Stimulated activated CD4-positive, alpha-beta T cell treated with anti-CD3 and anti-CD28 coated beads, TNF-alpha, amount 100 ng/mL, for 24 hours (primary cell): ENCODE data around the gene ELL2.
"Not testable (repeated sequence)": the region's sequence is repeated elsewhere in the genome, so short reads cannot be mapped to it uniquely, and the experiment has no call there.

Experiments used
- DNase-seq, 3 experiments: peaks; one replicate each; pipeline ENCODE4 v3.0.0-alpha.2; 2020; ENCODE audit warnings: low read depth in 3 of 3

The ELL2 gene

DNA sequence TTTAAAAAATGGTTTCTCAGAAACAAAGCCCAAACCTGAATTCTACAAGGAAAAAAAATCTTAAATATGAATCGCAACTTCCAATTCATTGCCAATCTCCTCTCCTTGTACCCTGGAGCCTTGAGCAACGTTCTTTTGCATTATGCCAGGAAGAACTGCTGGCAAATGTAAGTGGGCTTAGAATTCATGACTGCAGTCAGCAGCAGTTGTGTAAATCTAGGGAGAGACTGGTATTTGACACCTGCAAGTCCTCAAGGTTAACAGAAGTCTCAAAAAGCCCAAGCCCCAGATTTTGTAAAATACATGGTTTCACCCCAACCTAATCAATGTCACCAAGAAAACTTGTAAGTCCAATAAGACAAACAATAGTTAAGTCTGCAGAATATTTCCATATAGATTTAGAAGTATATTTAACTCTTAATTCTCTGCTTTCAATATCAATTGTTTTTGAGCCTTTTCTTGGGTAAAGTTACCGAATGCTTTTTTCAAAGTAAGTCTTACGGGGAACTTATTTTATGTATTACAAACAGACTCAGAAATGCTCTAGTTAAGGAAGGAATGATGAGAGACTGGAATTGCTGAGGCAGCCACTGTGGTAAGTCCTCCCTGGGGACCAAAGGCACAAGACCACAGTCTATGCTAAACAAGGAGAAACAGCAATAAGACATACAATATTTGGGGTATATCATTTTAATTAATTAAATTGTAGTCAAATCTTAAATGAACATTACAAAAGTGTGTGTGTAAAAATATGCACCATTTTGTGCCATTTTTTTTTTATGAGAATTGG lies 31.3 kb downstream of the ELL2 start:
- no peak for DNase-seq

DNA sequence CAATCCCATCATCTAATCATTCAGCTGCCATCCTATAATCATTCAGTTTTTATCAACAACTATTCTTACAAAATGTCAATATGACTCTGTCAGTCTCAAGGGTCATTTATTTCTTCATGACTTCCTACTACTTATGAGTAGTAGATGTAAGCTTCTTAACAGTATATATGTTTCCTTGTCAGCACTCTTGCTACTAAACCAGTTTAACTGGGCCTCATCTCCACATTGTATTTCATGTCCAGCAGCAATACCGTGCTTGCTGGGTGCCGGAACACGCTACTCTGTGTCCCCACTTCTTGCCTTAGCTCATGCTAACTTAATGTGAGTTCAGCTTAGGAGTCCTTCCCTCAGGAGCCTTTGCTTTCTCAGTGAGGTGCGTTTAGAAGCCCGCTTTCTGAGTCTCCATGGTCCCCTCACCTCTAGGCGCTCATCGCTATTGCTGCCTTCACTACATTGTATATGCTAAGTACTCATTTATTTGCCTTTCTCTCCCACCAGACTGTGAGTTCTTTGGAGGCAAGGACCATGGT lies 32.9 kb downstream of the ELL2 start:
- DNase-seq, result no peak

DNA sequence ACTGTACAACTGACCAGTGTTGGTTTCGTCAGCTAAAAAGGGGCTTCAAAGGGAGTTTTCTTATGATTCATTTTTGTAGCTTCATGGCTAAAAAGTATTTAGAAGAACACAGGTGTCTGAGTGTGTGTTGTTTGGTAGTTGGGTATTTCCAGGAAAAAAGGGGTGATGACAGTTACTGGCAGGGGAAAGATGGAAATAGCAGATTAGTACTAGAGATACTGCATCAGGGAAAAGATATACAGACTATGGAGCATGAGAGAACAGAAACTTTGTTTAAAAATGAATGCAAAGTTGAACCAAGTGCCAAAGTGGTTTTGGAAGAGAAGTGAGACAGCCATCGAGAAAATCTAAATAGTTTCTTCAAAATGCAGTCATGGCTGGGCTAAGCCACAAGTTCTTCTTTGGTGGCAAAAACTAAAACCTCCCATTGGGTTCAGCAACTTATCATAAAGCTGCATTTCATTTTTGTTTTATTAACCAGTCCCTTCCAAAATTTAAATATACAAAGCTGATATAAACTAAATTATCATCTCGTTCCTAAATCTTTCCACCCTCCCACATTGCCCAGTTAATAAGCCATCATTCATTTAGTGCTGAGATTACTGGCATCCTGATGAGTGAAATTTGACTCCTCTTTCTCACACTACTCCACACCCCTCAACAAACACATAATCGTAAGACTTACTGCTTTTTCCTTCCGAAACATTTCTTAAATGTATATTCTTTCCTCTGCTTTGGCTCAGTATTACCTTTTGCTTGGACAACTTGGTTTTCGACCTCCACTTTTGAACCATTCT lies 33.5 kb downstream of the ELL2 start:
- DNase-seq, result no peak

DNA sequence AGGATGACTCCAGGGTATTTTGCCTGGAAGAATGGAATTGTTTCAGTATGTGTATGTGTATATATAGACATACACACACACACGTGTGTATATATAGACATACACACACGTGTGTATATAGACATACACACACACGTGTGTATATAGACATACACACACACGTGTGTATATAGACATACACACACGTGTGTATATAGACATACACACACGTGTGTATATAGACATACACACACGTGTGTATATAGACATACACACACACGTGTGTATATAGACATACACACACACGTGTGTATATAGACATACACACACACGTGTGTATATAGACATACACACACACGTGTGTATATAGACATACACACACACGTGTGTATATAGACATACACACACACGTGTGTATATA lies 34.4 kb downstream of the ELL2 start:
- DNase-seq, result not testable (repeated sequence)

DNA sequence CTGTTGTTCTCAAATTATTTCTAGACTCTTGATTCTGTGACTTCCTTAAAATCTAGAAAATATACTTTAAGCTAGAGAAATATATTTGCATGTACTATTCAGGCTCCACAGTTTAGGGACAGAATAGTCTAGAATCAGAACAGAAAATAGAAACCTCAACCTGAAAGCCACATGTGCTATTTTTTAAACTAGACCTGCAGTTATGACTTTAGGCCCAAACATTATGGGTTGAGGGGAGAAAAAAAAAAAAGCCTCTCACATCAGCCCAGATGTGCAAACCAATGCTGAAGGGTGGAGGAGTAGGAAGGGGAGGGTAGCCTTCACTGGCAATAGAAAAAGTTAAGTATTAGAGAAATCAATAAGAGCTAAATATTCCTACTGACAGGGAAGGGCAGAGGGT lies 35.7 kb downstream of the ELL2 start:
- DNase-seq, result no peak

DNA sequence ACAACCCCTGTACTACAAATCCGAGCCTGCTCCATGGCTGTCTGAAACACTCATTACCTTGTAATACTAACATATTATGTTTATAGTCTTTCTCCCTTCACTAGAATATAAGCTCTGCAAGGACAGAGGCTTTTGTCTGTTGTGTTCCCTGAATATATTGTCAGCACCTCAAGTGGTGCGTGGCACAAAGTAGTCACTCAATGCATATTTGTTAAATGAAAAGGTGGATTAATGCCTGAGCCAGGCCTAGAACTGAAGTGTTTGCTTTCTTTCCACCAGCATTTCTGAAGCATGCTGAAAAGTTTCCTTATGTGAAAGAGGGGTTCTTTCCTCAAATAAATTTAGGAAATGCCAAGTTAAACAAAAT lies 36.3 kb downstream of the ELL2 start:
- DNase-seq, result no peak

DNA sequence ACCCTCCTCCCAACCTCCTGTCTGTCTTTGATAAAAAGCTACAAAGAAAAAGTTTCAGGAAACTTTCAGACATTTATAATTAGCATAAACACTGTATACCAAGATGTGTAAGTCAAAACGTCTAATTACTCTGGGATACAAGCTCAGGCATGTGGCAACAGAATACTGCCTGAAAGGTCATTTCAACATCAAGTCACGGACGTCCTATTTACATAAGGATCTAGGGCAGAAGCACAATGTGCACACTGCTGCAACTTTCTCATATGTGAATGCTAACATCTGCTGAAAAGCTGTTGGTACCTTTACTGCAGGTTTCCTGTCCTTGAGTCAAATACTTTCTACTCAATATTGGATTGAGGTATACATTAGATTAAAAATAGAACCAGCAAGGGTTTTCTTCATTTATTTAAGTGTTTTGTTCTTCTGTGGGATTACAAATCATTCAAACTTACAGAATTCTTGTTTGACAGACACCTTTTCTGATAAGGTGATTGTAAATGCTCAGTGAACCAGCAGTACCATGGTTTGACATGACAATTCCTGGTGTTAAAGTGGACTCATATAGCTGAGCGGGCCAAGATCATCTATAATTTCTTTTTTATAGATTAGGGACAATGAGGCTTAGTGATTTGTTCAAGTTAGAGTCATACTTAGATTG lies 36.8 kb downstream of the ELL2 start:
- DNase-seq, result no peak

DNA sequence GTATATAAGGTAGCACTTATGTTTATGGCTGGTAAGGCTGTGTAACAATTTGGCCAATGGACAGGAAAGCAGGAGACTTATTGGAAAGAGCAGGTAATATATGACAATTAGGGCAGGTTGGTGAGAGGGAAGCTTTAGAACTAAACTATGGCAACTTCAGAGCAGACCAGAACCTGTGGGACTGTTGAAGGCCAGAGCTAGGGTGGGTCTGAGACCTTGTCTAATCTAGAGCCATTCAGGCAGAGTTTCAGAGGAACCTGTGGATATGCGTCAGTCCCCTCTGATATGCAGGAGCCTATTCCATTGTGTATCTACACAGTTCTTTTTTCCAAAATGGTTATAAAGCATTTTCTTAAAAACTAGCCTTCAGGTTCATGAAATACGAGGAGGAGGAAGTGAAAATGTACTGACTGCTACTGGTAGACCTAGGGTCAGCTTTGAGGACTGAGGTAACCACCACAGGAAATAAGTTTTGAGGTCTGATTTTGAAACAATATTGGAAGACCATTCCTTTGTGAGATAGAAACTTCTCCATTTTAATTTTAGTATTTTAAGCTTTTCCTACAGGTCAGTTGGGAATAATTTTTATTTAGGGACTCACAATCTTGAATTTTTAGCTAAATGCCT lies 37.6 kb downstream of the ELL2 start:
- DNase-seq, result no peak

DNA sequence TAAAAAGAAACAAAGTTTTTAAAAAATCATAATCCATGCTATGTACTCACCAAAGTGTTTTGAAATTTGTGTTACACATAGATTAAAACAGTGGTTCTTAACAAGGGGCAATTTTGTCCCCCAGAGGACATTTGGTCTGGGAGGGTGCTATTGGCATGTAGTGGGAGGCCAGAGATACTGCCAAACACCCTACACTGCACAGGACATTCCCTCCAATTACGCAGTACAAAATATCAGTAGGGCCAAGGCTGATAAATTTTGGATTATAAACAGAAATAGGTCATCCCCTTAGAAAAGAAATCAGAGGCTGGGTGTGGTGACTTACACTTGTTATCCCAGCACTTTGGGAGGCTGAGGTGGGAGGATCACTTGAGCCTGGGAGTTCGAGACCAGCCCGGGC lies 38.9 kb downstream of the ELL2 start:
- DNase-seq, result no peak

DNA sequence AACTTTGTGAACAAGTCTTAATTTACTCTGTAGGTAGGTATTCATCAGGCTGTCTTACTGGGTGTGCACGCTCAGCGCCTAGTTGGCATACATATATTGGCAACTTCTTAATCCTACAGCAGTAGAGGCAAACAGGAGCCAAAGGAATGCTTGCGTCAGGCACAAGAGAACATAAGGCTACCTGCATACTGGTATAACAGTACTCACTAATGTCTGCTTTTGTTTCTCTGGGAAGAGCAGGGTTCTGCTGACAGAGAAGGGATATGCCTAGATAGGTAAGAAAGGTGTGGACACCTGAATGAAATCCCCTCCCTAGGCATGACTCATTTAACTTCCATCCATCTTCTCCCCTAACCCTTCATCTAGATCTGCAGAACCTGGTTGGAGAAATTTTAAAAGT lies 40.1 kb downstream of the ELL2 start:
- no peak for DNase-seq

DNA sequence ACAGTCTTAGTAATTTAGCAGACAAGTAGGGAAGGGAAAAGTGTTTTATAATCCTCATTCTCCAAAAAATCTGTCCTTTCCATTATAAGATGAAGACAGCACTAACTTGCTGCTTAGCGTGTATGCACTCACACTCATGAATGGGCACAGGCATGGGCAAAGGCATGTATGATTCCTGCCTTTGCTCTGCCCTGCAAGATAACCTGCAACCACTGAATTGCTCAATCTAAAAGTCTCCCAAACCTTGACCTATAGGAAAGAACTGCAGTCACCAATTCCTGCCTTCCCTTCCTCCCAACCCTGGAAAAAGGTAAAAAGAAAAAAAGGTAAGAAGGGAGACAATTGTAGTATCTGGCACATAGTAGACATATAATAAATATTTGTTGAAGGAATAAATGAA lies 40.8 kb downstream of the ELL2 start:
- no peak for DNase-seq

DNA sequence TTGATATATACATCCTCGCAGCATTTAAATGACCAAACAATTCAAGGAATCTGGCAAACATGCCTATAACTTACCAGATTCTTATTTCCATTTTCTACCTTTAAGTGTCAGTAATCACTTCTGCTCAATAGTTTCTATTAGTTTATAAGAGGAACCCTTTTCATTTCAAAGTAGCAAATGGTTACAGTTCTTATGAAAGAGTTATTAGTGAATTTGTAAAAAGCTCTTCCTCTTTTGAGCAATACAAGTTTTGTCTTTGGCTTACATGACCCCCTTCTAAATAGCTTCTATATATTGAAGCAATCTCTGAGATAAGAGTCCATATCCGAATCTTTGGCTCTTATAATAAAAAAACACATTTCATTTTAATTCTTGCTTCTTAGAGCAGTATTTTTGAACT lies 42.0 kb downstream of the ELL2 start:
- DNase-seq, result no peak

DNA sequence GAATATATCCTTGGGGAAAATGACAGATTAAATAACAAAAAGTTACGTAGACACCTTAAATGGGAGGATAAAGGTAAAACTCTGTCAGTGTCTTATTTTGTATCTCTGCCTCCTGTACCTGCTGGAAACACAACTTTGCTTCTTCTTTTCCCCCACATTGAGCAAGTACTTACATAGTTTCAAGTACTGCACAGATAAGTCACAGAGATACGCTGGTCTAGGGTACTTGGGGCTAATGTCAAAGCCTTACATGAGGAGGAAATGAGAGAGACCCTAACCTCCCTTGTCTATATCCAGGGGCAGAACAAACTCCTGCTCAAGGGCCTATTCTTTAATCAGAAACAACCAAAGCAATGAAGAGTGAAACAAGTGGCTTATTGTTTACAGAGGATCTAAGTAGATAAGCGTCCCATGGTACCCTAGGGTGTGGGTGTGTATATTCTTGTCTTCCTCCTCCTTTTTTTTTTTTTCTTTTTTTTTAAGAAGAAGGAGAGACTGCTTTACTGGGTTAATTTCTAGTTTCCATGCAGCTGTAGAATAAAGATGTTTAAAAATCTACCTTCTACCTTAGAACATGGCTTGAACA lies 43.1 kb downstream of the ELL2 start:
- no peak for DNase-seq

DNA sequence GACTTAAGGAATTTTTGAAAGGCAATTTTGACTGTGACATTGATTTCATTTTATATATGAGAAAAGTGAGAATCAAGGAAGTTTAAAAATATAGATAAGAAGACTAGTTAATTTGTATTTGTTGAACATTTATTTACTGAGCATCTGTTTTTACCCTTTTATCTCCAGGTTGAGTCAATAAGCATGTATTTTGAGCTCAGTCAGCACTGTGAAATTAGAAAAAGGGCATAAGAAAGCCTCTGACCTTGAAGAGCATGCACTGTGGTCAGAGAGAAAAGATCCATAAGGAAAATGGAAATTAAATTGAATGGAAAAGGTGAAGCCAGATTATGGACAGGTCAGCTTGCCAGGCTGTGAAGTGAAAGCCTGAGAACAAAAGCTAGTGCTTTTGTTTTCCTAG lies 44.4 kb downstream of the ELL2 start:
- no peak for DNase-seq

DNA sequence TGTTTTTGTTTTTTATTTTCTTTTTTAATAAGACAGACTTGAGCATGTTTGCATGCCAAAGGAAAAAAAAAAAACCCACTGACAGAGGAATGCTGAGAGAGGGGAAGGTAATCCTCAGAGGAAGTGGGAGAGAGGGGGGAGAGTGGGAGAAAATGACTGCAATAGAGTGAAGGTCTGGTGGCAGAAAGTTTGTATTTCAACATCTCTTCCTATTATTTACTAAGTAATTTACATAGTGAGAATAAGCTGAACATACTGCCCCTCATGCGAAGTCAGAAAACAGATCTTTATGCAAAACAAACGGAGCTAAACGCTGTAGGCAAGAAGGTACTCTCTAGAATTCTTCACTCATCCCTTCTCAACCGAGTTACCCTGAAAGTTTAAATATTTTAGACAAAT lies 45.0 kb downstream of the ELL2 start:
- DNase-seq, result no peak

DNA sequence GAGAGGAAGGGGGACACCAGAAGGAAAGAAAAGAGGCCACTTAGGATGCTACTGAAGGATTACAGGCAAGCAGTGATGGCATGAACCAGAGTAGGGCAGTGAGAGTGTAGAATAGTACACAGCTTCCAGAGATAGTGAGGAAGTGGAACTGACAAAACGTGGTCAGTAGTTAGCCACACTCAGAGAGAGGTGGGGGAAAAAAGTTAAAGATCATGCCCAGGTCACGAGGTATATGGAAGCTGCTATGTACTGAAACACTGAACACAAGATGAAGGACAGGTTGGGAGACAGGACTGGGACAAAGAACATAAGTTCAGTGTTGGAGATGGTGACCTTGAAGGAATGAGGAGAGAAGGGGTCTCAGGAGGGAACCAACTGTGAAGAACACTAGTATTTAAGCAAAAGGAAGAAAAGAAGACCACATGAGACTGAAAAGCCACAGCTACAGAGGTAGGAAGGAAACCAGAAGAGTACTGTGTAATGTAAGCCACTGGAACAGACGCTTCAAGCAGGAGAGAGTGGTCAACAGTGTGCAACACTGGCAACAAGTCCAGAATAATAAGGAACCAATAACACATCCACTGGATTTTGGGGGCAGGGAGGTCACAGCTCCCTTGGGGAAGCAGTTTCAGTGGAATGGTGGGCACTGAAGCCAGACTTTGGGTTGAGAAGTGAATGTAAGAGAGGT lies 45.5 kb downstream of the ELL2 start:
- no peak for DNase-seq

DNA sequence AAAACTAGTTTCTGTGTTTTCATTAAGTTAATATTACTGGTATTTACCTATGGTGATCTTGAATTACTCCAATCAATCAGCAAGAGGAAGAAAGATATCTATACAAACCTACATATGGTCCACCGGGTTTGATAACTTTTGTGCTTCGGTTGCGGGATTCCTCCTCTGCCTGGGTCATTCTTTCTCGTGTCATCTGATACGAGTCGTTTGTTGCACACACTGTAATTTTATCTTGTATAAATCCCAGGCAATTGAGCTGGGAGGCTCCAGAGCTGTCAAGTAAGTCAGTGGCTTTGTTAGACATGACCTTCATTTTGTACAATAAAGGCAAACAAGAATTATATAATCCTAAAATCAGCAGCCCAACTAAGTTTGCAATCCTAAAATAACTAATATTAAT lies 48.0 kb downstream of the ELL2 start:
- no peak for DNase-seq

DNA sequence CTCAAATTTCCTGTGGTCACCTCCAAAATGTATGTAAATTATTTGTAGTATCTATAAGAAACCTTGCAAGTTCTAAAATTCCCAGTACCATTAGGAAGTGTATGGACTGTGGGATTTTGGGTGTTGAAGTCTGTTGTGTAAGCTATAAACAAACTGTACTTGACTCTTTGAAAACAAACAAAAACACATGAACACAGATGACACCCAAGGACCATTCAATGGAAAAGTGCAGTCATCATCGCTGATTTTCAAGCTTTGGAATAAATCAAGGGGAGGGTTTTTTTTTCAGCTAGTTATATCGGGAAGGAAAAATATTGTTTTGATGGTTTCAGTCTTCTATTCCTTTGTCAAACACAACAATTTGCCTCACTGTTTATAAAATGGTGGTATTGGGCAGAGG lies 49.6 kb downstream of the ELL2 start:
- DNase-seq, result no peak

DNA sequence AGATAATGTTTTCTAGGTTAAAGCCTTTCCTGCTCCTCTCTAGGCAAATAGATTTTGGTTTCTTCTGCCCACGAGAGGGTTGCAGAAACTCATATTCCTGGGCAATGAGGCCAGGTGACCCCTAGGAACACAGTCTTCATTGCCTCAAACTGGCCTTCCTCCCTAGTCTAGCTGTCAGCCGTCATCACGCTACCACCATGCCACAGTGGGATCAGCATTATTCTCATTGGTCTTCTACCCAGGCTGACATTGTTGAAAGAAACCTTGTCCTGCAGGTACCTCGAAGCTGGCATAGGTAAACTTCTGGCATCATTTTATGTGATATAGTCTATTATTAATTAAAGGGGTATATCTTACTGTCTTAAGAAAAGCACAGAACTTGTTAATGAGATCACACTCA lies 51.1 kb downstream of the ELL2 start:
- no peak for DNase-seq

DNA sequence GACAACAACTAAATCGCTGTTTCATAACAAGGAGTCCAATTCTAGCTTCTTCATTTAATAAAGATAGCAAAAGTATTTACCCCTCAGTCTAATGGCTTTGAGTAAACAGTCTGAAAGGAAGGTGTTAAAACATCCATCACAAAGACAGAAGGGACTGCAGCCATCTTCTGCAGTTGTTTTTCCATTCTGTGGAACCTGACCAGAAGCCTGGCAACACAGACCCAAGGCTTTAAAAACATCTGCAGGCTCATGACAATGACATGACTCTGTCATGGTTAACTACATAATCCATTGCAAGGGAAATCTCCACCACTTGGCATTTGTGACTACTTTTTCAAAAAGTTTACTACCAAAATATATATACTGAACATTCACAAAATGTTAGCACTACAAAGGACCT lies 51.9 kb downstream of the ELL2 start:
- no peak for DNase-seq

DNA sequence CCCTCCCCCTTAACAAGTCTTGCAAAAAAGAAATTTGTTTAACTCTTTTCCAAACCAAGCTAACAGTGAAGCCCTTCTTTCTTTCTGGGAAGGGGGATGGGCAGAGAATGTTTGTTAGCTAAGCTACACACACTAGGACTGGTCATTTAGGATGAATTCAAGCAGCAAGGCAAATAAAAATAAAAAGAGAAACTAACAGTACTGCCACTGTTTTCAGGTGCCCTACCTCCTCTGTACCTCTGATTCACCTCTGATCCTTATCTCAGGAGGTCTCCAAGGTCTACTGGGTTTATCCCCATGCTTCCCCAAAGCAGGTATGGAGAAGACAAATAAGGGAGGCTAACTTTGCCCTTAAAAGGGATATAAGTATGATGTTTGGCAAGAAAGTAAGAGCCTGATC lies 52.9 kb downstream of the ELL2 start:
- DNase-seq, result no peak
